ENCODE measurements around the gene SPATA25.
"Not testable (repeated sequence)": the region's sequence is repeated elsewhere in the genome, so short reads cannot be mapped to it uniquely, and the experiment has no call there.

The SPATA25 gene, protein sequence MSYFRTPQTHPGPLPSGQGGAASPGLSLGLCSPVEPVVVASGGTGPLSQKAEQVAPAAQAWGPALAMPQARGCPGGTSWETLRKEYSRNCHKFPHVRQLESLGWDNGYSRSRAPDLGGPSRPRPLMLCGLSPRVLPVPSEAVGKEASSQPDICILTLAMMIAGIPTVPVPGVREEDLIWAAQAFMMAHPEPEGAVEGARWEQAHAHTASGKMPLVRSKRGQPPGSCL

GRCh38 chr20:45887346-45887715 lies at the start of gene SPATA25:
SPATA25 (minus strand) TSS chr20:45887622; CDS start chr20:45887590, 32 bp downstream.
- no peak for DNase-seq (ENCODE audit: low read depth)
- TF ChIP-seq, protein P1, sequence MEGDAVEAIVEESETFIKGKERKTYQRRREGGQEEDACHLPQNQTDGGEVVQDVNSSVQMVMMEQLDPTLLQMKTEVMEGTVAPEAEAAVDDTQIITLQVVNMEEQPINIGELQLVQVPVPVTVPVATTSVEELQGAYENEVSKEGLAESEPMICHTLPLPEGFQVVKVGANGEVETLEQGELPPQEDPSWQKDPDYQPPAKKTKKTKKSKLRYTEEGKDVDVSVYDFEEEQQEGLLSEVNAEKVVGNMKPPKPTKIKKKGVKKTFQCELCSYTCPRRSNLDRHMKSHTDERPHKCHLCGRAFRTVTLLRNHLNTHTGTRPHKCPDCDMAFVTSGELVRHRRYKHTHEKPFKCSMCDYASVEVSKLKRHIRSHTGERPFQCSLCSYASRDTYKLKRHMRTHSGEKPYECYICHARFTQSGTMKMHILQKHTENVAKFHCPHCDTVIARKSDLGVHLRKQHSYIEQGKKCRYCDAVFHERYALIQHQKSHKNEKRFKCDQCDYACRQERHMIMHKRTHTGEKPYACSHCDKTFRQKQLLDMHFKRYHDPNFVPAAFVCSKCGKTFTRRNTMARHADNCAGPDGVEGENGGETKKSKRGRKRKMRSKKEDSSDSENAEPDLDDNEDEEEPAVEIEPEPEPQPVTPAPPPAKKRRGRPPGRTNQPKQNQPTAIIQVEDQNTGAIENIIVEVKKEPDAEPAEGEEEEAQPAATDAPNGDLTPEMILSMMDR (IDR thresholded peaks at IDR 0.05; ENCODE audit: control insufficient read depth, insufficient read depth, low read depth, low read length, missing control alignments): no peak
- no peak within 1 kb of the TSS for H3K4me3 ChIP-seq (ENCODE audit: control insufficient read depth, low read depth, low read length)

DNA sequence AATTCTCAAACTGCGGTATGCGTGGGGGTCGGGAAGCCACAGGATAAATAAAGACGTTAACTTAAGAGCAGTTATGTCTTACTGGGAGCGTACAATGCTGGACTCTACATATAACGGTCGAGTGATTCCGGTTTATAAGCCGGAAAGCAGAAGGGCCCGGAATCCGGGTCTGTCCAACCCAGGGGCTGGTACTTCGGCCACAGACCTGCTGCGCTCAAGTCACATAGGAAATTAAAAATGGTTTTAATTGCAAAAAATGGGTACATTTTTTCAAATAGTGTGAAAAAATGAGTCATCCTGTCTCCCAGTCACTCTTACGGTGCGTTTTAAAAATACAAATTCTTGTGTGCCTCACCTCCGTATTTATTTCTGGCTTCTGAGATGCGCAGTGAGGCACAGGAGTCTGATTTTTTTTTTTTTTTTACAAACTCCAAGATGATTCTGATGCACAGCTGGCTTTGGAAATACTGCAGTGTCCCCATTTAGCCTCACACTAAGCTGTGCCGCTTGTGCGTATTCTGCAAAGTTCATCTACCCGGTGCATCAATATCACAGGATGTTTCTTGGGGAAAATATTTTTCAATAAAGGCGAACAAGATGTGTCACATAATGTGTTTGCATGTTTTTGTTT lies 48.1 kb upstream of the SPATA25 start:
- TF ChIP-seq, protein P1 (IDR thresholded peaks at IDR 0.05; ENCODE audit: control insufficient read depth, insufficient read depth, low read depth, low read length, missing control alignments): no peak
- H3K4me3 ChIP-seq (ENCODE audit: control insufficient read depth, low read depth, low read length): peak overlapping the region; percentile 67
- DNase-seq (ENCODE audit: low read depth): no peak

GRCh38 chr20:45934586-45935415 lies 47.4 kb upstream of the SPATA25 start, which contains the start of gene PCIF1:
PCIF1 (plus strand) TSS chr20:45934683; CDS start chr20:45939000, 4,317 bp downstream.
- TF ChIP-seq, protein P1 (IDR thresholded peaks at IDR 0.05; ENCODE audit: control insufficient read depth, insufficient read depth, low read depth, low read length, missing control alignments): no peak
- peak; percentile 87 for DNase-seq (ENCODE audit: low read depth)
- peak within 1 kb of the TSS; percentile 95 for H3K4me3 ChIP-seq (ENCODE audit: control insufficient read depth, low read depth, low read length)

DNA sequence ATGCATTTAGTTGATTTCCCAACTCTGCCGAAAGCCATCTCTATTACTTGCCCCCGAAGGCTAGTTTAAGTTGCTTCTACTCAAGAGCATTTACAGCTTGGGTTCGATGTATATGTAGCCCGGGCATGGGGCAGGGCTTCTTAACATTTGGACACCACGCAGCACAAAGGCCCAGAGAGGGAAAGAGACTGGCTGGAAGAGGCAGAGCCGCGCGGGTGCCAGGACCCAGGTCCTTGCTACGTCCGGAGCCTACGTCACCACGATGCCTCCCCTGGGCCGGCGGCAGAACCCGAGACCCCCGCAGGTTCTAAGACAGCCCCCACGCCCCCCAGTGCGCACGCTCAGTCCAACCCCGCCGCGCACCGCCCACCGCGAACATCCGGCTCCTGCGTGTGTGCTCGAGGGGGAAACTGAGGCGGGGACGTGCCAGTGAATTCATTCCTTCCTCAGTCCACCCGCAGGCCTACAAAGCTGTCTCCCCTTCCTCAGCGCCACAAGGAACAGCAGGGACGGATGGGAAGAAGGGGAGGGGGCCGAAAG lies 46.7 kb upstream of the SPATA25 start:
- no peak for DNase-seq (ENCODE audit: low read depth)
- peak overlapping the region; percentile 95 for H3K4me3 ChIP-seq (ENCODE audit: control insufficient read depth, low read depth, low read length)
- TF ChIP-seq, protein P1 (IDR thresholded peaks at IDR 0.05; ENCODE audit: control insufficient read depth, insufficient read depth, low read depth, low read length, missing control alignments): no peak

DNA sequence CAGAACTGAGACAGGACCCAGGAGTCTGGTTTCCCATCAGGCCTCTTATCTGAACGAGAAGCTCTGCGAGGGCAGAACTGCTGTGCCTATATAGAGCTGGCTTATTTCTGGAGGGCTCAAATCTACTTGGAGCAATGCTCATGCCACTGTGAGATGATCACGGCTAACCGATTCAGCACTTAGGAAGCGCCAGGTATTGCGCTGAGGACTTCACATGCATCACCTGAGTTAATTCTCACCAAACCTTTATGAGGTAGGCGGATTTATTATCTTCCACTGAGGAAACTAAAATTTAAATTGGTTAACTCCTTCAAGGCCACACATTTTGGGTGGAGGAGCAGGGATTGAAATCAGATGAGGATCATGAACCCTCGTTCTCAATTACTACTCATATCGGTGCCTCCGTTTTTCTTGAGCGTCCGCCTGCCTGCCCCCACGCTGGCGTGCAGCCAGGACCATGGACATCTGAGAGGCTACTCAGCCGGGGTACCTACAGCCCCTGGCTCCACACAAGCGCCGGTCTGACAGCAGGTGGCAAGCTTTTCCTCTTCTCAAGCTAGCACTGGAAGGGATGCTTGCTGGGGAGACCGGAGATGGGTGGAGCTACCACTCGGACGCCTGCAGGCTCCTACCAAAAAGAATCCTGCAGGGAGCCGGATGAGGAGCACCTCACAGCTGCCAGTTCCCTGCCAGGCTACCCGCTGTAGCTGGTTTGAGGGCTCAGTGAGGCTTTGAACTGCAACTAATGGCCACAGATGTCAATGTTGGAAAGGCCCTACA lies 46.0 kb upstream of the SPATA25 start:
- H3K4me3 ChIP-seq (ENCODE audit: control insufficient read depth, low read depth, low read length): peak overlapping the region; percentile 95
- TF ChIP-seq, protein P1 (IDR thresholded peaks at IDR 0.05; ENCODE audit: control insufficient read depth, insufficient read depth, low read depth, low read length, missing control alignments): peak; percentile 40
- no peak for DNase-seq (ENCODE audit: low read depth)

GRCh38 chr20:45931680-45932079 lies 44.3 kb upstream of the SPATA25 start:
- not testable (repeated sequence) for H3K4me3 ChIP-seq (ENCODE audit: control insufficient read depth, low read depth, low read length); DNase-seq (ENCODE audit: low read depth)

Measured in AG09309 (cell line).